SK-N-MC (cell line): ENCODE results near the gene FGF23.

Source experiments
- EZH2 ChIP-seq: fragments of 200-600 bp; sonication (generic); IDR thresholded peaks from one replicate; pipeline ENCODE4 v1.6.1; 2017; ENCODE audit warnings: antibody characterized with exemption
- FOXP2 ChIP-seq: optimal IDR thresholded peaks from 2 replicates; pipeline ENCODE3; 2011; ENCODE audit warnings: mild to moderate bottlenecking, moderate library complexity; ENCODE audit not compliant: insufficient read depth; ENCODE audit errors: extremely low read length, control extremely low read depth
- POLR2AphosphoS5 ChIP-seq: IDR thresholded peaks from 2 replicates; pipeline ENCODE4 v1.6.1; 2012; ENCODE audit warnings: mild to moderate bottlenecking, low read depth, low read length, borderline replicate concordance

GRCh38 chr12:4355156-4356040 is 24.1 kb downstream of the FGF23 start:
- TF ChIP-seq EZH2: no peak
- TF ChIP-seq POLR2AphosphoS5: no peak
- no peak for TF ChIP-seq FOXP2
